Effector memory CD8-positive, alpha-beta T cell (primary cell): ENCODE results near the gene IQSEC3.
"Not testable (repeated sequence)": the region's sequence is repeated elsewhere in the genome, so short reads cannot be mapped to it uniquely, and the experiment has no call there.

Experiments
- ATAC-seq: fragments of 150-1000 bp; cut with Tn5 transposase; replicated peaks from 2 replicates; pipeline ENCODE4 v1.10.0; 2021; ENCODE audit warnings: mild to moderate bottlenecking, moderate library complexity
- DNase-seq, 3 experiments: peaks; one replicate each; pipeline ENCODE4 v3.0.0; 2021
- H3K27ac Mint-ChIP-seq, 2 donors: one replicate each; pipeline ENCODE4 v1.8.0; 2022; ENCODE audit warnings: mild to moderate bottlenecking in 2 of 2, mixed read lengths in 2 of 2, moderate library complexity in 2 of 2
- H3K27me3 Mint-ChIP-seq, 2 donors: one replicate each; pipeline ENCODE4 v1.8.0; 2022; ENCODE audit warnings: mixed read lengths in 2 of 2
- H3K36me3 Mint-ChIP-seq: one replicate; pipeline ENCODE4 v1.8.0; 2022; ENCODE audit warnings: mild to moderate bottlenecking, moderate library complexity, mixed read lengths; ENCODE audit not compliant: insufficient read depth
- H3K4me1 Mint-ChIP-seq, 2 donors: one replicate each; pipeline ENCODE4 v1.8.0; 2022; ENCODE audit warnings: low read depth in 2 of 2, mixed read lengths in 2 of 2
- H3K4me3 Mint-ChIP-seq, 2 donors: one replicate each; pipeline ENCODE4 v1.8.0; 2022; ENCODE audit warnings: mild to moderate bottlenecking in 2 of 2, mixed read lengths in 2 of 2, moderate library complexity in 2 of 2
- H3K9me3 Mint-ChIP-seq, 2 donors: one replicate each; pipeline ENCODE4 v1.8.0; 2022; ENCODE audit warnings: mixed read lengths in 2 of 2

The IQSEC3 gene

DNA sequence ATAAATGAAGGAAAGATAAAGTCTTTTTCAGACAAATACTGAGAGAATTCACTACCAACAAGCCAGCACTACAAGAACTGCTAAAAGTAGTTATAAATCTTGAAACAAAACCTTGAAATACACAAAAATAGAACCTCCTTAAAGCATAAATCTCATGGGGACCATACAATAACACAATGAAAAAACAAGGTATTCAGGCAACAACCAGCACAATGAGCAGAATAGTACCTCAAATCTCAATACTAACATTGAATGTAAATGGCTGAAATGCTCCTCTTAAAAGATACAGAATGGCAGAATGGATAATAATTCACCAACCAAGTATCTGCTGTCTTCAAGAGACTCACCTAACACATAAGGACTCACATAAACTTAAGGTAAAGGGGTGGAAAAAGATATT lies 7.7 kb upstream of the IQSEC3 start:
- Mint-ChIP-seq H3K36me3 (no peaks in the 10 kb centered on the region), H3K27ac (no peak overlapping the region), H3K4me3 (no peak overlapping the region), H3K9me3 (peaks cover 5 to 11% of the 10 kb centered on the region in 2 donors), H3K4me1 (no peaks in the 10 kb centered on the region), H3K27me3 (peaks cover 84 to 94% of the 10 kb centered on the region in 2 donors)
- ATAC-seq (no peak), DNase-seq (no peak)

DNA sequence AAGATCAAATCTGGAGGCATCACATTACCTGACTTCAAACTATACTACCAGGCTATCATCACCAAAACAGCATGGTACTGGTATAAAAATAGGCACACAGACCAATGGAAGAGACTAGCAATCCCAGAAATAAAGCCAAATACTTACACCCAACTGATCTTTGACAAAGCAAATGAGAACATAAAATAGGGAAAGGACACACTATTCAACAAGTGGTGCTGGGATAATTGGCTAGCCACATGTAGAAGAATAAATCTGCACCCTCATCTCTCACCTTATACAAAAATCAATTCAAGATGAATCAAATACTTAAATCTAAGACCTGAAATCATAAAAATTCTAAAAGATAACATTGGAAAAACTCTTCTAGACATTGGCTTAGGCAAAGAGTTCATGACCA lies 4.7 kb upstream of the IQSEC3 start:
- ATAC-seq, H3K4me1 Mint-ChIP-seq, H3K36me3 Mint-ChIP-seq, H3K4me3 Mint-ChIP-seq, H3K27ac Mint-ChIP-seq, DNase-seq: not testable (repeated sequence)
- H3K27me3 Mint-ChIP-seq: peaks cover 68 to 84% of the 10 kb centered on the region in 2 donors
- peaks cover 5 to 17% of the 10 kb centered on the region in 2 donors for H3K9me3 Mint-ChIP-seq

DNA sequence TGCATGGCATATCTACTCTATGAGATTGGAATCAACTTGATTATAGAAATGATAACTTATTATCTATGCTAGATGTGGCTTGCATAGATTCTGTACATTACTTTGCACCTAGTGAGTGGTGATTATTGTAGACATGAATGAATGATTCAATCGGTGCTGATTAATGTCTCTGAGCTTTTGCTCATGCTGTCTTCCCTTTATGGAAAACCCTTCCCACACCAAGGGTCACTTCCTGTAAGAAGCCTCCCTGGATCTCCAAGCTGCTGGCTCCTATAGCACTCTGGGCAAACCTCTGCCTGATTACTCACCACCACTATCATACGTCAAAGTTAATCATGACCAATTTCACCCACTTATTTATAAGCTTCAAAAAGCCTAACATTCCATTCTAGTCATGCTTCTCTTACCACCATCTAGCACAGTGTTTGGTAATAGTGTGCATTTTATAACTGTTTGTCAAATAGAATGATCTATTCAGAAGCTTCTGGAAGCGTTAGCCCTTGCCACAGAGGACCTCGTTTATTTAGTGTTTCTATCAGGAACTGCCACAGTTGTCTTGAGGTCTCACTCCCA lies 990 bp upstream of the IQSEC3 start:
- not testable (repeated sequence) for H3K27ac Mint-ChIP-seq, H3K4me3 Mint-ChIP-seq, H3K4me1 Mint-ChIP-seq, H3K36me3 Mint-ChIP-seq, H3K9me3 Mint-ChIP-seq, ATAC-seq, DNase-seq
- H3K27me3 Mint-ChIP-seq: peaks cover 47 to 63% of the 10 kb centered on the region in 2 donors

DNA sequence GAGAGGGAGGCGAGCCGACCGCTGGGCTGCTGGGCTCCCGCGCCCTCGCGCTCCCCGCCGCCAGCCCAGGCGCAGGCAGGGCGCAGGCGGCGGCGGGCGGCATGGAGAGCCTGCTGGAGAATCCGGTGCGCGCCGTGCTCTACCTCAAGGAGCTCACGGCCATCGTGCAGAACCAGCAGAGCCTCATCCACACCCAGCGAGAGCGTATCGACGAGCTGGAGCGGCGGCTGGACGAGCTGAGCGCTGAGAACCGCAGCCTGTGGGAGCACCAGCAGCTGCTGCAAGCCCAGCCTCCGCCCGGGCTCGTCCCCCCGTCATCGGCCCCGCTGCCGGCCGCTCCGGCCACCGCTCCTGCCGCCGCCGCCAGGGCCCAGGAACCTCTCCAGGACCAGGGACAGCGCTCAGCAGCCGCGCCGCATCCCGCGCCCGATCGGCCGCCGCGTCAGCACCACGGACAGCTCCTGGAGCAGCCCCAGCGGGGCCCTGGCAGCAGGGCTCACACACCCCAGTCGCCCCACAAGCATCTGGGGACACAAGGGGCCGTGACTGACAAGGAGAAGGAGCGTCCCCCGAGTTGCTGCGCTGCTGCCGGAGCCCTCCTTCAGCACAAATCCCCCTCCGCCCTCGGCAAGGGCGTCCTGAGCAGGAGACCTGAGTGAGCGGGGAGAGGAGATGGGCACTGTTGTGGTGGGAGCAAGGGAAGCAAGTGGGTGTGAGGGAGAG lies 376 bp downstream of the IQSEC3 start:
- H3K4me3 Mint-ChIP-seq, H3K27ac Mint-ChIP-seq, H3K4me1 Mint-ChIP-seq, H3K36me3 Mint-ChIP-seq, H3K9me3 Mint-ChIP-seq: not testable (repeated sequence)
- DNase-seq (peak in 1 of 3 experiments; percentile 6), ATAC-seq (peak; percentile 96)
- H3K27me3 Mint-ChIP-seq: peaks cover 42 to 63% of the 10 kb centered on the region in 2 donors

DNA sequence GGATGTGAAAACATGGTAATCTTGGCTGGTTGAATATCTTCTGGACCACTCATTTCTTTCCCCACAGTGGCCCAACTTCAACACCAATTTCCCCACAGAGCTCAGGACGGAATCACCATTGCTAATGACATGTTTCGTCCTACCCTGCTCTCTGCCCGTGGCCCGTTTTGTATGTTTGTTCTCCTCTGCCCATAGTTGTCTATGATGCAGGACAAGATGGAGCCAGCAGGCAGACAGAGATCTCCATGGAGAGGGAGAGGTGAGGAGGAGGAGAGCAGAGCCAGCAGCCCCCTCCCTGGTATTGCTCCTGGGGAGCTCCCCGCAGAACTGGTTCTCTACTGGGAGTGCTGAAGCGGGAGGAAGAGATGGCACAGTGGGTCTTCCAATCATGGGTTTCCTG lies 3.1 kb downstream of the IQSEC3 start:
- not testable (repeated sequence) for DNase-seq, H3K9me3 Mint-ChIP-seq, H3K27ac Mint-ChIP-seq, H3K36me3 Mint-ChIP-seq, ATAC-seq, H3K4me3 Mint-ChIP-seq, H3K4me1 Mint-ChIP-seq
- peaks cover 38 to 53% of the 10 kb centered on the region in 2 donors for H3K27me3 Mint-ChIP-seq

DNA sequence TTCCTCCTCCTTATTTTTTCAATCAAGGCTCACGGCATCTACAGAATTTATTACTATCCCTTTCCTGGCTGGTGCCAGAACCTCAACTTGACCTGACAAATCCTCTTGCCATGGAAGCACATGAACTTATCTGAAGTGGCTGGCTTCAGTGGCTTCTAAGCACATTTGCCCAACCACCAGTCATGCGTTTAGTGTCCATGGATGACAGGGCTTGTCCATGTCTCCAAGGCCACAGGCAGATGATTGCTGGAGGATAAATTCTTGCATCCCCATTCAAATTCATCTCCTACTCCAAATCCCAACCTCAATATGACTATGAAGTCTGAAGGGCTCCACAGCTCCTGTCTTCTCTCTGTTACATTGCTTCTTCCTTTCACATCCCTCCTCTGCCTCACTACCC lies 4.0 kb downstream of the IQSEC3 start:
- not testable (repeated sequence) for H3K4me1 Mint-ChIP-seq, ATAC-seq, H3K36me3 Mint-ChIP-seq, DNase-seq, H3K9me3 Mint-ChIP-seq, H3K4me3 Mint-ChIP-seq, H3K27ac Mint-ChIP-seq
- peaks cover 40 to 53% of the 10 kb centered on the region in 2 donors for H3K27me3 Mint-ChIP-seq

DNA sequence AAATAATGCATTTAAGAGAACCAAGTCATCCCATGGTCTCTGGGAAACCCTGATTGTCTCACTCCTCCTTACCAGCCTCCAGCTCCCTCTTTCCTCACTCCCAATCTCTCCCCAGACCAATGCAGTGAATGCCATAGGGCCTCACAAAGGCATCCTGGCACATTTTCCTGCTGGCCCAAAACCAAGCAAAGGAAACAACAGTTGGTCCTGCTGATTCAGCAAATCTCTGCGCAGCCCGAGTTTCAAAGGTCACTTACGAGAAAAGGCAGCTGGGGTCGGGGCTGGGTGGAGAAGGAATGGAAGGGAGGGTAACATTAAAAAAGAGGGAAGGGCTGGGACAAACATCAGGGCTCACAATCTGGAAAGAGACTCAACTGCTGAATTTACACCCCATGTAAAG lies 5.5 kb downstream of the IQSEC3 start:
- peaks cover 45 to 62% of the 10 kb centered on the region in 2 donors for H3K27me3 Mint-ChIP-seq

DNA sequence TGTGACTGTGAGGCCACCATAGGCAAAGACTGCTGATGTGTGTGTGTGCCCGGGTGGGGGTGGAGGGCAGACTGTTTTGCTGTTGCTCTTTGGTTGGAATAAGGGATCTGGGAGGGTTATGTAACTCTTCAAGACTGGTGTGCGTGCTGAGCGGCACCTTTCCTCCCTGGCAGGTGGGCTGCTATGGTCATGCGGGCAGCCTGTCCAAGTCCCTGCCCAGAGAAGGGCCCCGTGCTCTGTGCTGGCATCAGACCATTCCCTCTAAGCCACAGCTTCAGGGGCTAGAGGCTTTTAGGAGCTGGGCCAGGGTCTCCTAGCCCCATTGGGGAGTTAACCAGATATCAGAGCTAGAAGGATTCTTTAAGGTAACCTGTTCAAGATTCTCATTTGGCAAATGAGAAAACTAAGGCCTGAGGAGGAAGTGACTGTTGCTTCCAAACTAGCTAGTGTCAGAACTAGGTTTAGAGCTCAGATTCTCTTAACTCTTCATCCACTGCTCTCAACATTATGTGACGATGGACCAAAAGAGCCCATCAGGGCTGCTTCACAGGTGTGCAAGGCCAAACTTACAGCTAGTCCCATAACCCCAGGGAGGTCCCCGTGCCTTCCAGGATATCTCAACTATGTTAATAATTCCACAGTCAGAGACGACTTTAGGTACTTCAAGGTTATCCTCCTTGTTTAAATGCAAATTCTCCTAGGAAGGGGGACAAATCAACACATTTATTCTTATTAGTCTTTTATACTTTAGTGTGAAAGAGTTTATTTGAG lies 8.0 kb downstream of the IQSEC3 start:
- ATAC-seq, DNase-seq, H3K36me3 Mint-ChIP-seq, H3K4me3 Mint-ChIP-seq, H3K4me1 Mint-ChIP-seq, H3K9me3 Mint-ChIP-seq, H3K27ac Mint-ChIP-seq: not testable (repeated sequence)
- peaks cover 38 to 69% of the 10 kb centered on the region in 2 donors for H3K27me3 Mint-ChIP-seq

More for the DNA sequence above, 5.5 kb downstream of the IQSEC3 start:
- DNase-seq, H3K4me3 Mint-ChIP-seq, H3K36me3 Mint-ChIP-seq, H3K27ac Mint-ChIP-seq, H3K4me1 Mint-ChIP-seq, ATAC-seq, H3K9me3 Mint-ChIP-seq: not testable (repeated sequence)

DNA sequence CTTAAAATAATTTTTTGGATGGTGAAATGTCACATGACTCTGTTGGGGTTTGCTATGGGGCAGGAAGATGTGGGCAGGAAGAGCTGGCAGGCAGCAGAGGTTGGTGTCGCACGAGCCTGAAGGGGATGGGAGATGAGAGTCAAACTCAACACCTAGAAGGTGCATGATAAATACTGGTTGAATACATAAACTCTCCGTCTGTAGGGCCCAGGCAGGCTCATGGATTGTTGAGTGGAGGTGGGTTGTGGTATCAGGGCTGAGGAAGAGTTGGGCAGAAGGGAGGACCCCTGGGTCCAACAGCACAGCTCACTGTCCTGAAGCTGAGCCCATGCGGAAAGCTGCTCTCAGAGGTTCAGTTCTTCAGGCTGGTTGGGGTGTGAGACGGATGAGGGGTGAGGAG lies 9.0 kb downstream of the IQSEC3 start:
- H3K4me1 Mint-ChIP-seq, DNase-seq, H3K27ac Mint-ChIP-seq, H3K36me3 Mint-ChIP-seq, H3K4me3 Mint-ChIP-seq, ATAC-seq, H3K9me3 Mint-ChIP-seq: not testable (repeated sequence)
- peaks cover 32 to 69% of the 10 kb centered on the region in 2 donors for H3K27me3 Mint-ChIP-seq

DNA sequence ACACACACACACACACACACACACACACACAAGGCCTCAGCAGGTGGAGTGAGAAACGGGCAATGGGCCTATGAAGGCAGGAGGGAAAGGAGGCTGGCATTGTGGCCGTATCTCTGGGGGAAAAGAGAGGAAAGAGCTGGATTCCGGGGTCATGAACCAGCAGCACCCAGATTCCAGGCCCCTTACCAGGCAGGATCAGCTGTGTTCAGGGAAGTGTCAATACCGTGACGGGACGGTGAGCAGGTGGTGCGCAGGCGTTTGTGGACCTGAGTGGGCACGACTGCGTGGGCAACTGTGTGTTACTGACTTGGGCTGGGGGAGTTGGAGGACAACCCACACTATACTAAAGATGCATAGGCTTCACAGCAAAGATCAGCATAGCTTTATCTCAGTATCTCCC lies 9.5 kb downstream of the IQSEC3 start:
- not testable (repeated sequence) for H3K27ac Mint-ChIP-seq, H3K36me3 Mint-ChIP-seq, H3K9me3 Mint-ChIP-seq, H3K4me1 Mint-ChIP-seq, ATAC-seq, H3K4me3 Mint-ChIP-seq, DNase-seq
- peaks cover 32 to 69% of the 10 kb centered on the region in 2 donors for H3K27me3 Mint-ChIP-seq

DNA sequence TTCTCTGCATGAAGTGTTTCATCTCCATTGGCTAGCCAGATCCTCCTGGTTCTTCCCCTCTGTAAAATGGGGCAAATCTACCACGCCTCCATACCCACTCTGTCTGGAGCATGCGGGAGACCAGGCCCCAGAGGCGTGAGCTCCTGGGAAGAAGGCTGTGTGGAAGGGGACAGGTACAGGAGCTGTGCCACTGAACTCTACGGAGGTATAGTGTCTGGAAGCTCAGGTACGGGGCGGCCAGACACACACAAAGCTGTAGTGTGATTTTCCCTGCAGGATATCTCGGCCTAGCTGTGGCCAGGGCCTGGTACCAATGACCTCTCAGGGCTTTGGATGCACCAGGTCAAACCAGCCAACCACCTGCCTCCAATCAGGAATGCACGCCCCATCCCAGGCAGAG lies 10.0 kb downstream of the IQSEC3 start:
- DNase-seq, H3K36me3 Mint-ChIP-seq, H3K27ac Mint-ChIP-seq, H3K9me3 Mint-ChIP-seq, H3K4me1 Mint-ChIP-seq, ATAC-seq, H3K4me3 Mint-ChIP-seq: not testable (repeated sequence)
- H3K27me3 Mint-ChIP-seq: peaks cover 34 to 69% of the 10 kb centered on the region in 2 donors

DNA sequence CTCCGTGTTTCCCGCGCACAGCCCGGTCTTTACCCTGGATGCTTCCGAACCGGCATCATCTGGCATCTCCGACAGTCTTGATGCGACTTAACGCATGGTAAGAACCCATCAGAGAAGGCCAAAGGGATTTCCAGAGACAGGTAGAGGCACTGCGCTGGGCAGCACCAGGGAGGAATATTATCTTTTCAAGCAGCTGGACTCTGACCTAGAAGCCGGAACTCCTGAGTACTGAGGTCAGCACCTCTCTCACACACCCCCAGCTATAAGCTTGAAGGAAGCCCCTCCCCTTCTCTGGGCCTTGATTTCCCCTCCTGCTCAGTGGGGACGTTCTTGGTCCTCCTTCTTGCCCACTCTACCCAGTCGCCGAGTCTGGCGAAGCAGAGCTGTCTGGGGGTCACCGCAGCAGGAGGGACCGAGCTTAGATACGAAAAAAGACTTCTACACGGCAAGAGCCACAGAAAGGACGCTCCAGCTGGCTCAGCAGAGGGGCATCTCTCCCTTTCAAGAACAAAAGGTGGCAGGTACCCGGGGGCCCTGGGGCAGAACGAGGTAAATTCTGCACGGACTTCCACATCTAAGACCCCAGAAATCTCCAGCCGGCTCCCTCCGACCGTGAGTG lies 10.6 kb downstream of the IQSEC3 start:
- H3K4me3 Mint-ChIP-seq, DNase-seq, ATAC-seq, H3K36me3 Mint-ChIP-seq, H3K9me3 Mint-ChIP-seq, H3K4me1 Mint-ChIP-seq, H3K27ac Mint-ChIP-seq: not testable (repeated sequence)
- H3K27me3 Mint-ChIP-seq: peaks cover 40 to 70% of the 10 kb centered on the region in 2 donors

DNA sequence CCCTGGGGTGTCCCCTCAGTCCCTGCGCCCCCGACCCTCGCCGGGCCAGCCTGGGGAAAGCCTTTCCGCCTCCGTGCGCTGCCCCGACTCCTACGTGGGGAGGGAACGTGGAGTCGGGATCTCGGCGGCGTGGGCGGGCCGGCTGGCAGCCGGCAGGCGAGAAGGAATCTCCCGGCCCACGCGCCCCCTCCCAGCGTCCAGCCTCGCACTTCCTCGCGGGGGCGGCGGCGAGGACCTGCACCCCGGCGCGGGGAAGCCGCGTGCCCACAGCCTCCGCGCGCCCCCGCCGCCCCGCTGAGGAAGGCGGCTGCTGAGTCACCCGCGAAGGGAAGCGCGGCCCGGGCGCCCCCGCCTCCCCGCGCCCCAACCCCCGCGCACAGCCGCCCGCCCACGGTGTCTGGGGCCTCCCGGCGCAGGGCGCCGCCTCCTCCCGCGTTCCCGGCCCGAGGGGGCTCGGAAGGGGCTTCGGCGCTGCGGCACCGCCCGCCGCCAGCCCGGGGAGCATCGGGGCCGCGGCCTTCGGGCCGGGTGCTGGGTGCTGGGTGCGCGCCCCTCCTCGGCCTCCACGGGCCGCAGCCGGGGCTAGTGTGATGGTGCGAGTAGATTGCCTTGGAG lies 11.3 kb downstream of the IQSEC3 start:
- H3K4me3 Mint-ChIP-seq, ATAC-seq, H3K9me3 Mint-ChIP-seq, H3K4me1 Mint-ChIP-seq, H3K36me3 Mint-ChIP-seq, DNase-seq, H3K27ac Mint-ChIP-seq: not testable (repeated sequence)
- H3K27me3 Mint-ChIP-seq: peaks cover 43 to 76% of the 10 kb centered on the region in 2 donors
